Measurements from ENCODE around the gene PPM1F. TPM values are rescaled to one million over a fixed set of nuclear protein-coding genes. Genes with fewer than 3 reads are reported as not detected.

The PPM1F gene
- polyA plus RNA-seq, 1 donor (not counting 4 experiments of a cell fraction or from before 2014, with no cell fraction given), result 18.2 TPM

DNA sequence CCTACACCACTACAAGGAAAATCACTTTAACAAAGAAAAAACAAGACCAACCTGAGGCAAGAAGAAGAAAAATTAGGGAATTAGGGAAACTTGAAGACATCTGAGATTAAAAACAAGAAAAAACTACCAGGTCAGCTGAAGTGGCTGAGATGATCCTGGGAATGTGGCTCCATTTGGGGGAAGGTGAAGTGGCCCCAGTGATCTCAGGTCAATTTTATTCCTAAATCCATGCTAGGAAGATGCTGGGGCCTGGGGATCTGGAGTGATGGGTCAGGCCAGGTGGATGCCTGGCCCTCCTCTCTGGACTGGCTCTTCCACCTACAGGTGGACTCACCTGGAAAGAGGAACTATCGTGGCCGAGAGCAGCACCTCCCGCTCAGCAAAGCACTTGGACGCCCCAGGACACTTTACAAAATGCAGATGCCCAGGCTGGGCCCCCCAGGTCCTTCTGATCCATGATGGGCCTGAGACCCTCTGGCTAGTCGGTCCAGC, 23.3 kb upstream of the PPM1F start:
- TF ChIP-seq, protein P1, sequence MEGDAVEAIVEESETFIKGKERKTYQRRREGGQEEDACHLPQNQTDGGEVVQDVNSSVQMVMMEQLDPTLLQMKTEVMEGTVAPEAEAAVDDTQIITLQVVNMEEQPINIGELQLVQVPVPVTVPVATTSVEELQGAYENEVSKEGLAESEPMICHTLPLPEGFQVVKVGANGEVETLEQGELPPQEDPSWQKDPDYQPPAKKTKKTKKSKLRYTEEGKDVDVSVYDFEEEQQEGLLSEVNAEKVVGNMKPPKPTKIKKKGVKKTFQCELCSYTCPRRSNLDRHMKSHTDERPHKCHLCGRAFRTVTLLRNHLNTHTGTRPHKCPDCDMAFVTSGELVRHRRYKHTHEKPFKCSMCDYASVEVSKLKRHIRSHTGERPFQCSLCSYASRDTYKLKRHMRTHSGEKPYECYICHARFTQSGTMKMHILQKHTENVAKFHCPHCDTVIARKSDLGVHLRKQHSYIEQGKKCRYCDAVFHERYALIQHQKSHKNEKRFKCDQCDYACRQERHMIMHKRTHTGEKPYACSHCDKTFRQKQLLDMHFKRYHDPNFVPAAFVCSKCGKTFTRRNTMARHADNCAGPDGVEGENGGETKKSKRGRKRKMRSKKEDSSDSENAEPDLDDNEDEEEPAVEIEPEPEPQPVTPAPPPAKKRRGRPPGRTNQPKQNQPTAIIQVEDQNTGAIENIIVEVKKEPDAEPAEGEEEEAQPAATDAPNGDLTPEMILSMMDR (optimal IDR thresholded peaks at IDR 0.05 in 1 of 3, IDR thresholded peaks at IDR 0.05 in 1 of 3, conservative IDR thresholded peaks at IDR 0.05 in 1 of 3; ENCODE audit: extremely low read depth in 1 of 3, insufficient read depth in 2 of 3, low read length in 3 of 3), result no peak
- no peak for TF ChIP-seq EZH2 (IDR thresholded peaks at IDR 0.05; ENCODE audit: low read length)
- Histone ChIP-seq H3K79me2 (ENCODE audit: control insufficient read depth, insufficient read depth, low read length) (peaks cover 24% of the 10 kb centered on the region), H3K36me3 (ENCODE audit: control insufficient read depth in 2 of 2, extremely low read depth in 1 of 2, insufficient read depth in 2 of 2, low read length in 2 of 2) (peaks cover 39 to 55% of the 10 kb centered on the region in 2 experiments), H3K9me3 (ENCODE audit: control insufficient read depth, low read depth, low read length) (no peaks in the 10 kb centered on the region), H3K9ac (ENCODE audit: control insufficient read depth, extremely low read depth, insufficient read depth, low read length) (no peak overlapping the region), H3K4me3 (ENCODE audit: control insufficient read depth in 2 of 3, extremely low read depth in 1 of 3, insufficient read depth in 2 of 3, low read depth in 1 of 3, low read length in 3 of 3) (no peak overlapping the region), H3K9me1 (ENCODE audit: control insufficient read depth, extremely low read depth, insufficient read depth, low read length) (no peaks in the 10 kb centered on the region), H3K27me3 (ENCODE audit: control insufficient read depth, extremely low read depth, insufficient read depth, low read length) (no peaks in the 10 kb centered on the region), H3K27ac (ENCODE audit: control insufficient read depth, insufficient read depth, low read length) (no peak overlapping the region), H4K20me1 (ENCODE audit: control insufficient read depth, extremely low read depth, insufficient read depth, low read length) (peaks cover 7% of the 10 kb centered on the region), H3K4me1 (ENCODE audit: control insufficient read depth, extremely low read depth, insufficient read depth, low read length) (no peaks in the 10 kb centered on the region), H3K4me2 (ENCODE audit: control insufficient read depth, extremely low read depth, insufficient read depth, low read depth, low read length) (no peak overlapping the region), H2AFZ (ENCODE audit: control insufficient read depth, low read length) (no peak overlapping the region)
- dilution Hi-C loops (cut with MboI; ENCODE audit: extremely low pct_ligation_motif_present, low sequenced_read_pairs), result no loop called here
- FAIRE-seq (no peak), DNase-seq (ENCODE audit: low read depth, low spot score) (no peak)

DNA sequence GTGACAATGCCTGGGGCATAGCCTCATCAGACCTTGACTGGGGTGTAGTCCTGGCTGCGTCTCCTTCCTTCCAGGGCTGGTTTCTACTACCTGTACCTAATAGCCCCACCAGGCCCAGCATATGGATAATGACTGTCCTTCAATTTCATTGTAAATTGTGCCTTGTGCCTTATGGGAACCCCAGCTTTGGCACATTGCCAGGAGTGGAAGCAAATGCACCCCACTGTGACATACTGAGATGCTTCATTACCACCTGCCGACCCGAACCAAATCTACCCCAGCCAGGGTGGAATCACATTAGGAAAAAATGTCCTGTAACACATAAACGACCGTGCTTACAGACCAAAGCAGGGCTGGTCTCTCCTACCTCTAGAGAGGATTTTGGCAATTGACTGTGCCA, 22.6 kb upstream of the PPM1F start:
- Histone ChIP-seq H3K9me3 (ENCODE audit: control insufficient read depth, low read depth, low read length) (no peaks in the 10 kb centered on the region), H2AFZ (ENCODE audit: control insufficient read depth, low read length) (no peak overlapping the region), H3K27me3 (ENCODE audit: control insufficient read depth, extremely low read depth, insufficient read depth, low read length) (no peaks in the 10 kb centered on the region), H3K27ac (ENCODE audit: control insufficient read depth, insufficient read depth, low read length) (no peak overlapping the region), H3K4me3 (ENCODE audit: control insufficient read depth in 2 of 3, extremely low read depth in 1 of 3, insufficient read depth in 2 of 3, low read depth in 1 of 3, low read length in 3 of 3) (no peak overlapping the region), H3K4me1 (ENCODE audit: control insufficient read depth, extremely low read depth, insufficient read depth, low read length) (peaks cover 2% of the 10 kb centered on the region), H4K20me1 (ENCODE audit: control insufficient read depth, extremely low read depth, insufficient read depth, low read length) (peaks cover 7% of the 10 kb centered on the region), H3K9ac (ENCODE audit: control insufficient read depth, extremely low read depth, insufficient read depth, low read length) (no peak overlapping the region), H3K36me3 (ENCODE audit: control insufficient read depth in 2 of 2, extremely low read depth in 1 of 2, insufficient read depth in 2 of 2, low read length in 2 of 2) (peaks cover 41 to 55% of the 10 kb centered on the region in 2 experiments), H3K9me1 (ENCODE audit: control insufficient read depth, extremely low read depth, insufficient read depth, low read length) (no peaks in the 10 kb centered on the region), H3K79me2 (ENCODE audit: control insufficient read depth, insufficient read depth, low read length) (peaks cover 17% of the 10 kb centered on the region), H3K4me2 (ENCODE audit: control insufficient read depth, extremely low read depth, insufficient read depth, low read depth, low read length) (no peak overlapping the region)
- TF ChIP-seq, protein P1 (optimal IDR thresholded peaks at IDR 0.05 in 1 of 3, IDR thresholded peaks at IDR 0.05 in 1 of 3, conservative IDR thresholded peaks at IDR 0.05 in 1 of 3; ENCODE audit: extremely low read depth in 1 of 3, insufficient read depth in 2 of 3, low read length in 3 of 3), result no peak
- dilution Hi-C loops (cut with MboI; ENCODE audit: extremely low pct_ligation_motif_present, low sequenced_read_pairs), result no loop called here
- DNase-seq (ENCODE audit: low read depth, low spot score) (no peak), FAIRE-seq (no peak)

Data from keratinocyte (primary cell).